ENCODE measurements around the gene ZNF700. TPM values are rescaled to one million over a fixed set of nuclear protein-coding genes. Genes with fewer than 3 reads are reported as not detected.
A peak's percentile ranks its signal among the peaks of the same experiment; 100 is the strongest.
"Not testable (repeated sequence)": the region's sequence is repeated elsewhere in the genome, so short reads cannot be mapped to it uniquely, and the experiment has no call there.

ZNF700 gene
- polyA plus RNA-seq, 3 donors, result 3.7 to 6.2 (median 4.4) TPM

- WGBS, 3 donors, result 76 to 94% (median 82%) methylated on average over 3 of the region's 3 CpGs
- no peak overlapping the region for H3K27ac ChIP-seq (ENCODE audit: low read depth, low read length)
These were observed 6.1 kb downstream of the ZNF700 start for GRCh38 chr19:11931051-11931450.

GRCh38 chr19:11931513-11931912 lies 6.6 kb downstream of the ZNF700 start:
- H3K27ac ChIP-seq (ENCODE audit: low read depth, low read length), result no peak overlapping the region
- WGBS, 3 donors, result 97% methylated on average over 3 of the region's 3 CpGs

DNA sequence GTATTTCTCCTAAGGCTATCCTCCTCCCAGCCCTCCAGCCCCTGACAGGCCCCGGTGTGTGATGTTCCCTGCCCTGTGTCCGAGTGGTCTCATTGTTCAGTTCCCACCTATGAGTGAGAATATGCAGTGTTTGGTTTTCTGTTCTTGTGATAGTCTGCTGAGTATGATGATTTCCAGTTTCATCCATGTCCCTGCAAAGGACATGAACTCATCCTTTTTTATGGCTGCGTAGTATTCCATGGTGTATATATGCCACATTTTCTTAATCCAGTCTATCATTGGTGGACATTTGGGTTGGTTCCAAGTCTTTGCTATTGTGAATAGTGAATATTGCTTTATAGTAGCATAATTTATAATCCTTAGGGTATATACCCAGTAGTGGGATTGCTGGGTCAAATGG lies 10.9 kb downstream of the ZNF700 start:
- not testable (repeated sequence) for H3K27ac ChIP-seq (ENCODE audit: low read depth, low read length)
- 97 to 99% (median 99%) methylated on average over 3 of the region's 3 CpGs for WGBS, 3 donors

- not testable (repeated sequence) for H3K27ac ChIP-seq (ENCODE audit: low read depth, low read length)
- 94 to 98% (median 98%) methylated on average over 3 of the region's 3 CpGs for WGBS, 3 donors
These were observed 13.5 kb downstream of the ZNF700 start for GRCh38 chr19:11938383-11938782.

DNA sequence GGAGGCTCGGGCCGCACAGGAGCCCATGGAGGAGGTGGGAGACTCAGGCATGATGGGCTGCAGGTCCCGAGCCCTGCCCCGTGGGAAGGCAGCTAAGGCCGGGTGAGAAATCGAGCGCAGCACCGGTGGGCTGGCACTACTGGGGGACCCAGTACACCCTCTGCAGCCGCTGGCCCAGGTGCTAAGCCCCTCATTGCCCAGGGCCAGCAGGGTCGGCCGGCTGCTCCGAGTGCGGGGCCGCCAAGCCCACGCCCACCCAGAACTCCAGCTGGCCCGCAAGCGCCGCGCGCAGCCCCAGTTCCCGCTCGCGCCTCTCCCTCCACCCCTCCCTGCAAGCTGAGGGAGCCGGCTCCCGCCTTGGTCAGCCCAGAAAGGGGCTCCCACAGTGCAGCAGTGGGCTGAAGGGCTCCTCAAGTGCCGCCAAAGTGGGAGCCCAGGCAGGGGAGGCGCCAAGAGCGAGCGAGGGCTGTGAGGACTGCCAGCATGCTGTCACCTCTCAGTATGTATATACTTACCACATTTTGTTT lies 16.5 kb downstream of the ZNF700 start:
- WGBS, 3 donors, result 92 to 98% (median 98%) methylated on average over 18 to 29 of the region's 29 CpGs

DNA sequence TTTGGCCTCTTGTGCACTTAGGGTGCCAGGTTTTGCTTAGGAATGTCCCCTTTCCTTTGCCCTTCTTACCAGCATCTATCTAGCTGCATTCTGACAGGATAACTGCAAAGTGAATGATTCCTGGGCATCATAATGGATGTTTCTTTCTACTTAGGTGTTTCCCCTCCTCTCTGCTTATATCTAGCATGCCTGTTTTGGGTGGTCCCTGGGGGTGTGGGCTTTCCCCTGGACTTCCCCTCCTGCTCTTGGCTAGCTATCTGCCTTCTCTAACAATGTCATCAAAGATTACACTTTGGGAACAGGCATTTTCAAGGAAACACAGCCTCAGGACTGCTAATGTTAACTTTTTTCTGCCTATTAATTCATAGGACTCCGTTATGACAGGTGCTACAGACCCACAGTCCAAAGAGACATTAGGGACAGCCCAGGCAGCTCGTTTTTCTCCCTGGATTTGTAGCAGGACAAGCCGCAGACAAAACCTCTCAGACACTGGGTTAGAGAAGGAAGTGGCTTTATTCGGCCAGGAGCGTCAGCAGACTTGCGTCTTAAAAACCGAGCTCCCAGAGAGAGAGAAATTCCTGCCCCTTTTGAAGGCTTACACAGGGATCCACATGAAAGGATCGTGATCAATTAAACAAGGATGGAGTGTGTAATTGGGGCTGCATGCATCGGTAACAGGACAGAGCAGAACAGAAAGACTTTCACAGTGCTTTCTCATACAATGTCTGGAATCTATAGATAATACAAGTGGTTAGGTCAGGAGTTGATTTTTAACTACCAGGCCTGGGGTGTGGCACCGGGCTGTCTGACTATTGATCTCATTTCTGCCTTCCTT lies 17.3 kb downstream of the ZNF700 start:
- WGBS, 3 donors, result 97% methylated on average over 10 of the region's 10 CpGs
- H3K27ac ChIP-seq (ENCODE audit: low read depth, low read length), result no peak overlapping the region

More for the DNA sequence above, 16.5 kb downstream of the ZNF700 start:
- H3K27ac ChIP-seq (ENCODE audit: low read depth, low read length), result not testable (repeated sequence)

GRCh38 chr19:11942843-11943108 lies 17.9 kb downstream of the ZNF700 start:
- no peak overlapping the region for H3K27ac ChIP-seq (ENCODE audit: low read depth, low read length)

DNA sequence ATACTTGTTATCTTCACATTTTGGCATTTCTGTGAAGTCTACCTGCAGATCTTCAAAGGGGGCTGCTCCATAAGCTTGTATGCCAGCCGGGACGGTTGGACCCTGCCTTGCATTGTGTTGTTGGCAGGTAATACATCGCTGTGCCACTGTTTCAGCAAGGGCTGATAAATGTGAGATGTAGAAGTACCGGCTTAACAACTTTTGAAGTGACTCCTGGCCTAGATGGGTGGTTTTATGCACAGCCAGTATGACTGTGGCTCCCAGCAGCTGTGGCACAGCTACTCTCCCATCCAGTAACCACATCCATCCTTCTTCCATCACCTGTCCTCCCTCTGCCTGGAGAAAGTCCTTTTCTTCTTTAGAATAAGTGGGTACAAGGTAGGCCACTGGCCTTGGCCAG lies 19.7 kb downstream of the ZNF700 start:
- 97 to 99% (median 99%) methylated on average over 4 of the region's 4 CpGs for WGBS, 3 donors
- H3K27ac ChIP-seq (ENCODE audit: low read depth, low read length), result no peak overlapping the region

GRCh38 chr19:11948646-11949045 lies 23.7 kb downstream of the ZNF700 start:
- no peak overlapping the region for H3K27ac ChIP-seq (ENCODE audit: low read depth, low read length)
- WGBS, 3 donors, result 99 to 100% (median 99%) methylated on average over 3 of the region's 3 CpGs

DNA sequence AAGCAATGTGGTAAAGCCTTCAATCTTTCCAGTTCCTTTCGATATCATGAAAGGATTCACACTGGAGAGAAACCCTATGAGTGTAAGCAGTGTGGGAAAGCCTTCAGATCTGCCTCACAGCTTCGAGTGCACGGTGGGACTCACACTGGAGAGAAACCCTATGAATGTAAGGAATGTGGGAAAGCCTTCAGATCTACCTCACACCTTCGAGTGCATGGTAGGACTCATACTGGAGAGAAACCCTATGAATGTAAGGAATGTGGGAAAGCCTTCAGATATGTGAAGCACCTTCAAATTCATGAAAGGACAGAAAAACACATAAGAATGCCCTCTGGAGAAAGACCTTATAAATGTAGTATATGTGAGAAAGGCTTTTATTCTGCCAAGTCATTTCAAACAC lies 24.3 kb downstream of the ZNF700 start:
- WGBS, 3 donors, result 96 to 99% (median 99%) methylated on average over 4 of the region's 4 CpGs
- no peak overlapping the region for H3K27ac ChIP-seq (ENCODE audit: low read depth, low read length)

- not testable (repeated sequence) for H3K27ac ChIP-seq (ENCODE audit: low read depth, low read length)
- WGBS, 3 donors, result 95 to 99% (median 99%) methylated on average over 4 of the region's 4 CpGs
These were observed 24.7 kb downstream of the ZNF700 start for GRCh38 chr19:11949614-11950080.

DNA sequence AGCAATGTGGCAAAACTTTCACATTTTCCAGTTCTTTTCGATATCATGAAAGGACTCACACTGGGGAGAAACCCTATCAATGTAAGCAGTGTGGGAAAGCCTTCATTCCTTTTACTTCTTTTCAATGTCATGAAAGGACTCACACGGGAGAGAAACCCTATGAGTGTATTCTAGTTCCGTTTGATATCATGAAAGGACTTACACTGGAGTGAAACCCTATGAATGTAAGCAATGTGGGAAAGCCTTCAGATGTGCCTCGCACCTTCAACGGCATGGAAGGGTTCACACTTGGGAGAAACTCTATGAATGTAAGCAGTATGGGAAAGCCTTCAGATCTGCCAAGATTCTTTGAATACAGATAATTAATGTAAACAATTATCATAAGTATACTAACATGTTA lies 25.4 kb downstream of the ZNF700 start:
- WGBS, 3 donors, result 97 to 99% (median 98%) methylated on average over 5 of the region's 5 CpGs
- H3K27ac ChIP-seq (ENCODE audit: low read depth, low read length), result no peak overlapping the region

- WGBS, 3 donors, result 34 to 39% (median 38%) methylated on average over 26 of the region's 26 CpGs
These were observed 38.9 kb downstream of the ZNF700 start for GRCh38 chr19:11963566-11964355.

DNA sequence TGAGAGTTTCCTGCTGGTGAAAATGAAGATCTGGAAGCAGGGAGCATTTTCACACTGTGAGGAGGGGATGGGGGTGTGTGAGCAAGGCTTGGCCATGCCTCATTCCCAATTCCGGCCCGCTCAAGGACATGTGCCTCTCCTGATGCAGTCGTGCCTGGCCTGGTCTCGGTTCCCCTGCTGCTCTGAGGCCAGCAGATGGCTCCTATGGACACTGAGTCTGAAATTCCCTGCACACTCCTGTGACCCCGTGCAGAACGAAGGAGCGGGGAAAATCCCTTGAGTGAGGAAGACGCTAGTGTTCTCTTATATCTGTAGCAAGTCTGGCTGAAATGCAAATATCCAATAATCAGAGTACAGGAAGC lies 39.6 kb downstream of the ZNF700 start:
- WGBS, 3 donors, result 2 to 6% (median 5%) methylated on average over 8 of the region's 8 CpGs

More at GRCh38 chr19:11963566-11964355, 38.9 kb downstream of the ZNF700 start:
- no peak overlapping the region for H3K27ac ChIP-seq (ENCODE audit: low read depth, low read length)

DNA sequence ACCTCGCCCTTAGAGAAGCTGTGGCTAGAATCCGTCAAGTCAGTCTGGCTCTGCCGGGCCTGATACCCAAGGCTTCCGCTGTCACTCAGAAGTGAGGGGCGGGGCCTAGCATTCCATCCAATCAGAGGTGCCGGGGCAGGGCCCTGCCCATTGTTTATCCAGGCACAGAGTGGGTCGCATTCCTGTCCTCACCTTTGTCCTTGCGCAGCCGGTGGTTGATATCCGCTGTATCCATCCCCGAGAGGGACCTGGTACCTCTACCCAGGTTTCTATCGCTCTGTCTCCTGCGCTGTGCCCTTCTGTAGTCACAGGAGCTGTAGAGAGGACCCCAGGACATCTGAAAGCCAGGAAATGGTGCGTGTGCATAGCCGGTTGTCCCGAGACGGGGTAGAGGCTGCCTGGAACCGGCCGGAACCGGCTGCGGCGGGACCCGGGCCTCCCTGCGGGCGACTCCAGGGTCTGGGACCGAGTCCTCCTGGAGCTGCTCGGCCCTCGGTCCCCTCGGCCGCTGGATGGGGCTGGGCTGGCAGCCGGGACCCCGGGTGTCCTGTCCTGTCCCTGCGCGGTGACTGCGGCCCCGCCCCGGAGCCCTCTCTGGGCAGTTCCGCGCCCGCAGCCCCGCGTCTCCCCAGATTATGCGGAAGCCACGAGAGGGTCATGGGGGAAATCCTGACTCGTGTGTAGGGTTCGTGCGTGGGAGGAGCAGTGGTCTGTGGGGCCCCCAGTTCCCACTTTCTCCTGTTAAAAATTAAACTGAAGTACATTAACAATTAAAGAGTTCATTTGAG lies 40.1 kb downstream of the ZNF700 start, which contains the start of gene ZNF763:
ZNF763 (plus strand) TSS at position 183 of the 788 bp plus-strand sequence; CDS start at position 352, 169 bp downstream.
- H3K27ac ChIP-seq (ENCODE audit: low read depth, low read length), result peak within 1 kb of the TSS; percentile 79
- 1% methylated on average over 45 to 47 of the region's 47 CpGs for WGBS, 3 donors

More for the DNA sequence above, 39.6 kb downstream of the ZNF700 start:
- H3K27ac ChIP-seq (ENCODE audit: low read depth, low read length), result no peak overlapping the region

- no peak overlapping the region for H3K27ac ChIP-seq (ENCODE audit: low read depth, low read length)
- WGBS, 3 donors, result 74 to 87% (median 81%) methylated on average over 1 of the region's 1 CpG
These were observed 45.3 kb downstream of the ZNF700 start for GRCh38 chr19:11970174-11970573.

DNA sequence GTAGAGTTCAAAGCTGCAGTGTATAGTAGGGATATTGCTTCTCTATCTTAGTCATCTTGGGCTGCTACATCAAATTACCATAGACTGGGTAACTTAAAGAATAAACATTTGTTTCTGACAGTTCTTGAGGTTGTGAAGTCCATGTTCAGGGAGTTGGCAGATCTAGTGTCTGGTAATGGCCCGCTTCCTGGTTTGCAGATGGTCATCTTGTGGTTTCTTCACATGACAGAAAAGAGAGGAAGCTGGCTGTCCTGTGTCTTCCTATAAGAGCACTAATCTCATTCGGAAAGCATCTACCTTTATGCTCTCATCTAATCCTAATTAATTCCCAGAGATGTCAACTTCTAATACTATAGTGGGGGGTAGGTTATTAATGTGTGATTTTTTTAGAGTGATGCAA lies 46.1 kb downstream of the ZNF700 start:
- H3K27ac ChIP-seq (ENCODE audit: low read depth, low read length), result no peak overlapping the region
- WGBS, 3 donors, result 66 to 93% (median 74%) methylated on average over 2 of the region's 2 CpGs

DNA sequence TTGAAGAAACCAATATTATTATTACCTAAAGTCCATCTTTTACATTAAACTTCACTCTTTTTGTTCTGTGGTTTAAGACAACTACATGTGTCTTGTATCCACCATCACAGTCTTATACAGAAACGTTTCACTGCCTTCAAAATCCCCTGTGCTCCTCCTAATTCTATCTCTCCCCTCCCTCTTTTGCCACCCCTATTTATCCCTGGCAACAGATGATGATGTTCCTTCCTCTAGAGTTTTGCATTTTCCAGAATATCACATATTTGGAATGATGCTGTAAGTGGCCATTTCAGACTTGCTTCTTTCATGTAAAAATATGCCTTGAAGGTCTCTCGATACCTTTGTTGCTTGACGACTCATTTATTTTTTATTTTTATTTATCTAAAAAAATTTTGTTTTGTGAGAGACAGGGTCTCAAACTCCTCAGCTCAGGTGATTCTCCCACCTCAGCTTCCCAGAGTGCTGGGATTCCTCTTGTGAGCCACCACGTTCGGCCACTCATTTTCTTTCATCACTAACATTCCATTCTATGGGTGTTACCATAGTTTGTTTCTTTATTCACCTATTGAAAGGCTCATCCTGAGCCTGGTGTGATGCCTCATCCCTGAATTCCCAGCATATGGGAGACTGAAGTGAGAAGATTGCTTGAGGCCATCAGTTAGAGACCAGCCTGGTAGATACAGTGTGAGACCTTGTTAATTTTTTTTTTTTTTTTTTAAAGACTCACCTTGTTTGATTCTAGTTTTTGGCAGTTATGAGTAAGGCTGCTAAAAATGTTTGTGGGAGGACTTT lies 48.3 kb downstream of the ZNF700 start:
- 89 to 90% (median 90%) methylated on average over 5 of the region's 5 CpGs for WGBS, 3 donors
- H3K27ac ChIP-seq (ENCODE audit: low read depth, low read length), result no peak overlapping the region
